Measurements from ENCODE around the gene C2orf92.
A peak's percentile ranks its signal among the peaks of the same experiment; 100 is the strongest.
"Not testable (repeated sequence)": the region's sequence is repeated elsewhere in the genome, so short reads cannot be mapped to it uniquely, and the experiment has no call there.

The C2orf92 gene

GRCh38 chr2:97669448-97669847 lies at the start of gene C2orf92:
C2orf92 (plus strand) TSS chr2:97669713; CDS start chr2:97669789, 76 bp downstream.
- no peak for DNase-seq (ENCODE audit: low spot score)

DNA sequence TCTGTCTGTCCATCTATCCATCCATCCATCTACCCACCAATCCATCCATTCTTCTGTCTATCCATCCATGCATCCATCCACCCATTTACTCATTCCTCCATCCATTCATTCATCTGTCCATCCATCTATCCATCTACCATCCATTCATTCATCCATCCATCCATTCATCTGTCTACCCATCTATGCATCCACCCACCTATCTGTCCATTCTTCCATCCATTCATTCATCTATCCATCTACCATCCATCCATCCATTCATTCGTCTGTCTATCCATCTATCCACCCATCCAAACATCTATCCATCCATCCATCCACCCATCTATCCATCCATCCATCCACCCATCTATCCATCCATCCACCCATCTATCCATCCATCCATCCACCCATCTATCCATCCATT lies 49.0 kb upstream of the C2orf92 start:
- not testable (repeated sequence) for DNase-seq (ENCODE audit: low spot score)

DNA sequence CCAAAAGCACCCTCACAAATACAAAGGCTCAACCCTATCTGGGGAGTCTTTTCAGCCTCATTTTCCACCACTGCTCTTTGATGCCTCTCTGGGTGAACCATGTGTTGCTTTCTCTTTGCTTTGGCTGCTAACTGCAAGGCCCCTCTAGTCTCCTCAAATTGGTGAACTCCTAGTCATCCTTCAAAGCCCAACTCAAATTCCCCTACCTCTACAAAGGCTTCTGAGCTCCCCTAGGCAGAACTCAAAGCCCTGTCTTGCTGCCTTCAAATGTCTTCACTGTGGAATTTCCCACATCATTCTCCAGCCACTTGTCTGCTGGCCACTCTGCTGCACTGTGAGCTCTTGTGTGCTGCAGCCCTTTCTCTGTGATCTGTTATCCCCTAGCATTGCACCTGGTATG lies 46.5 kb upstream of the C2orf92 start:
- not testable (repeated sequence) for DNase-seq (ENCODE audit: low spot score)

DNA sequence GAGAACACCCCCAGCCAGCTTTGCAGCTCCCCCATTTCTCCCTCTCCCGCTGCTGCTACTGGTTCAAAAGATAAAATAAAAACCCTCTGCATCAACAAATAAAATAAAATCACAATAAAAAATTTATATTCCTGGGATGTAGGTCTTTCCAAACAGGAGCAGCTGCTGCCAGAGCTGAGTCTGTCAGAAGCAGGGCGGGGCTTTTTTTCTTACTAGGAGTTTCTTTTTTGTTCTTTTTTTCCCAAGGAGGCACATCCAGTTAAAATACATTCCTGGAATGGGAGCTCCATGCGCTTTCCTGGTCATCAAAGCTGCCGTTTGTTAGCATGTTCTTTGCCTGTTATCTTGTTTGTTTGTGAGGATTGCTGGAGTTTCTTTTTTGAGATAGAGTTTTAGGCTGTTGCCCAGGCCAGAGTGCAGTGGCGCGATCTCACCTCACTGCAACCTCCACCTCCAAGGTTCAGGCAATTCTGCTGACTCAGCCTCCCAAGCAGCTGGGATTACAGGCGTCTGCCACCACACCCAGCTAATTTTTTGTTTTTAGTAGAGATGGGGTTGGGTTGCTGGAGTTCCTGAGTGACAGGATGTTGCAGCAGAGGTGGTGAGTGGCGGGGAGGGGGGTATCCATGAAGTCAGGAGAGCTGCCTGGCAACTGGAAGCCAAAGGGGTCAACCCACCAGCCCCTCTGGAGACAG lies 44.0 kb upstream of the C2orf92 start:
- not testable (repeated sequence) for DNase-seq (ENCODE audit: low spot score)

DNA sequence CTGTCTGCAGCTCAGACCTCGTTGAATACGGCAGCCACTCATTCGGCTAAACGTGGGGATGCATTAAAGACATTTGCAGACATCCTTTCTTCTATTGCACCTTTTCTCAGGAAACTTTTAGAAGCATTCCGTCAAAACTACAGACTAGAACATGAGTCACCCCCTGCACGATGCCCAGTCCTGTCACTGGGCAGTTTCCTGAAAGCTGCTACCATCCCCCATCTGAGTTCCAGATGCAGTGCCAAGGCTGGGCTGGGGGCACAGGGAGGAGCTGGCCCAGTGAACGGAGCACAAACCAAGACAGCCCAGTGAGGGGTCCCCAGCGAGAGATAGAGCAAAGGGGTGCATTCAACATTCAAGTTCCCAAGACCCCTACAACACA lies 43.5 kb upstream of the C2orf92 start:
- not testable (repeated sequence) for DNase-seq (ENCODE audit: low spot score)

DNA sequence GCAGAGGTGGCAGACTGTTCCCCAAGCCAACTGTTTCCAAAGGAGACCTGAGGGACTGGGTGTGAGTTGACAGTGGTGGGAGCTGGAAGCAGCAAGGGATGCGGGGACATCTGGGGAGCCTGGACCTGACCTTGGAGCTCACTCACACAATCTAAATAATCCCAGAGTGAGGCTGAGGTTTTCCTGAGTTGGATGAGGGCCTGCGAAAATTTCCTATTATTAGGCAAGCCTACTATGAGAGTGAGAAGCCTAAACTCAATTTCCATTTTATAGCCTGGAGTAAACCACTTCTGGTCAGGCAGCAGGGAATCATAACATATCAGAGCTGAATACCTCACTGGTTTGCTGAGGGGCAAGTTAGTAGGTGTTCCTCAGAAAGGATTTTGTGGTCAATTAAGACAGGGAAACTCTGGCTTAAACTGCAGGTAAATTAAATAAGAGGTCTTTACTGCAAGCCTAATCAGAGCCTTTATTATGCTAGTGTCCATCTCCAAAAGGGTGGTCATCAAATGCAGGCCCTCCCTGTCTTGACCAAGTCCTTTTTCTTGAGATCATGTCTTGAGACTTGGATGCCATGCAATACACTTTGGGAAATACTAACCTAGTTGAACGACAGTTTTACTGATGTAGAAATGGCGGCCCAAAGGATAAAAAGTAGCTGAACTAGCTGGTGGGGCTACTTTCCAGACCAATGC lies 25.3 kb upstream of the C2orf92 start:
- no peak for DNase-seq (ENCODE audit: low spot score)

DNA sequence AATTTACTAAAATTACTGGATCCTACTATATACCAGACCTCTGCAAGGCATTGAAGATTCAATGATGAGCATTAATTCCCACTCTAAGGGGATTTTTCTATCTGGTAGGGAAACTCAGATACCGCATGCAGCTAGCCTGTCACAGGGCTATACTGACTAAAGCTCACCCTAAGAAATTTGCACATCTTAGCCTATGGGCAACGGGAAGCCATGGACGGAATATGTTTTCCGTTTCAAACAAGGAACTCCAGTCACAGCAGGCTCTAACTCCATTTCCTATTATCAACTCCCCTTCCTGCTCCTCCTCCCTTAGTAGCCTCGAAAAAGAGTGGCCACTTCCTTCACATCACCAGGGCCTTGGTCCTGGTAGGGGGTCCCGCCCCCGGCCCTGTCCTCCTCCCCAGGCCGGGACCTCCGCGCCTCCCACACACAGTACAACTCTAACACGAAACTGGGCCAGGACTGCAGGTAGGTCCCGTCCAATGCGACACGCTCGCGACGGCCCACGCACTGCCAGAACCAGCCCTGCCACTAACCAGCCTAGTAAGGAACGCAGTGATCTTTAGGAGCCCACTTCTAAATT lies 24.3 kb upstream of the C2orf92 start:
- no peak for DNase-seq (ENCODE audit: low spot score)

DNA sequence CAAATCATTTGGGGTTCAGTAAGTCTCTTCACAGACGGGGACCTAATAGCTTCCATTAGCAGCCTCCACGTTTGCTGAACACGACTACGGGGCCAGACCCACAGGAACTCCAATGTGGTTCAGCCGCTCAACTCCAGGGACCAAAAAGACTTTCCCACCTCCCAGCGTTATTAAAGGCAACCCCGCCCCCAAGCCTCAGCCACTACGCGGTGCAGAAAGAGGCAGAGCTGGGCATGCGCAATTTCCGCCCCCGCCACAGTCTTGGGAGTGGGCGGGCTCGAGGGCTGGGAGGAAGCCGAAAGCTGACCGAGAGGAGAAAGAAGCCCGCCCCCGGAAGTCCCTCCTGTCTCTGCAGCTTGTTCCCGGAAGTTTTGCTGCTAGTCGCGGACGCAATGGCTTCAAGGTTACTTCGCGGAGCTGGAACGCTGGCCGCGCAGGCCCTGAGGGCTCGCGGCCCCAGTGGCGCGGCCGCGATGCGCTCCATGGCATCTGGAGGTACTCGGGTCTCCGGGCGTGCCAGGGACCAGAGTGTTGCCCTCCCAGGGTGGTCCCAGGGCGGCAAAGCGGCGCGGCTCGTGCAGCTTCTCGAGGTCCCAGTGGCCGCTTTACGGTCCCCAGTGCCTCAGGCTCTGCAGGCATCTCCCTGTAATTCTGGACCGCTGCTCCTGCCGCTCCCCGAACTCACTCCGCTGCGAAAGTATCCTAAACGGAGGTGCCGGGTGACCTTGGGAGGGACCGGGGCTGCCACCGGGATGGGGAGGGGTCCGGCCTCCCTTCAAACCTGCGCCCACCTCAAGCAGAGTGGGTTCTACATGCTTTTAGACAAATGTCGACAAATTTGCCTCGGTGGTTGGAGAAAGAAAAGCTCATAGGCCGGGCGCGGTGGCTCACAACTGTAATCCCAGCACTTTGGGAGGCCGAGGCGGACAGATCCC lies 23.6 kb upstream of the C2orf92 start, which contains the start of gene COX5B:
Gene COX5B (plus strand): TSS at position 368 of the 935 bp plus-strand sequence. CDS start 25 bp downstream, at position 393.
- DNase-seq (ENCODE audit: low spot score) = peak; percentile 99

GRCh38 chr2:97646977-97647376 lies 22.5 kb upstream of the C2orf92 start:
- DNase-seq (ENCODE audit: low spot score) = no peak

- no peak for DNase-seq (ENCODE audit: low spot score)
Observed at GRCh38 chr2:97651114-97651513, 18.4 kb upstream of the C2orf92 start.

DNA sequence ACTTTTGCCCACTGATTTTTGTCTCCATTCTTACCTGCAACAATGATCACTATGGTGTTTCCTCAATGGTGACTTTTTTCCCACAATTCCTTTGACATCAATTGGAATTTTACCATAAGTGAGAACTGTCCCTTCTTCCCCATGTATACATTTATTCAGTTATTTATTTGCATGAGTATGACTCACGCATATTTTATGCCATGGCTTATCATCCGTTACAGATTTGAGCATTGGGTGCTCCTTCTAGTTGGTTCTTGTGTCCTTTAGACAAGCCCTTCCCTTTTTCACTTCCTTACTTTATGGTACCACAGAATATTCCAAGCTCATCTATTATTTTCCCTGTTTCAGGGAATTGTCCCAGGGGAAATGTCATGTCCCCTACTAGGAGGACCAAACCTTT lies 16.0 kb upstream of the C2orf92 start:
- no peak for DNase-seq (ENCODE audit: low spot score)

GRCh38 chr2:97653874-97654273 lies 15.6 kb upstream of the C2orf92 start:
- DNase-seq (ENCODE audit: low spot score) = no peak

- no peak for DNase-seq (ENCODE audit: low spot score)
Observed at GRCh38 chr2:97654309-97654708, 15.2 kb upstream of the C2orf92 start.

- DNase-seq (ENCODE audit: low spot score) = no peak
Observed at GRCh38 chr2:97654791-97655190, 14.7 kb upstream of the C2orf92 start.

DNA sequence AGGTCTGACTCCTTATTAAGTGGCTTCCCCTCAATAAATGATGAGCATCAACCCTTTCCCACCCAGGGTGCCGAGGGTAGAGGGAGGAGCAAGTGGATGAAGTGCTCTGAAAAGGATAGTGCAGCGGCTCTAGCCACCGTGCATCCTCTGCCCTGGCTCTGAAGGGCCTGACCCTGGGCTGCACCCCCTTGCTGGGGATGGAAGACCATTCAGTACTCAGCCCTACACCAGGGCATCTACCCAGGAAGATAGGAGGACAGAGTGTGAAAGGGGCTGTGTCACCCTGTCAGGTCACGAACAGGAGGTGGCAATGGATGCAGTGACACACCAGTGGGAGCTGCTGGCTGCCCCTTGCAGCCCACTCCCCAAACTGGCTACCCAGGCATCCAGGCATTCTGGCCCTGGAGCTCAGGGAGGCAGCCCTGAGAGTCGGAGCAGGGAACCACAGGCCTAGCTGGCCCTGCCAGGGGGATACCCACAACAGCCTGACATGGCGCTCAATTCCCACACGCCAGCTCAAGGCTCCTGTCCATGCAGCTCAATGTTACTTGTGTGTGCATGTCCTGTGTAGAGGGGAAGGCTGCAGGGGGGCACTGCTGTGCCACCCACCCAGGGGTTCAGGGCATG lies 13.3 kb upstream of the C2orf92 start:
- DNase-seq (ENCODE audit: low spot score) = no peak

GRCh38 chr2:97656905-97657587 lies 12.5 kb upstream of the C2orf92 start:
- DNase-seq (ENCODE audit: low spot score) = no peak

DNA sequence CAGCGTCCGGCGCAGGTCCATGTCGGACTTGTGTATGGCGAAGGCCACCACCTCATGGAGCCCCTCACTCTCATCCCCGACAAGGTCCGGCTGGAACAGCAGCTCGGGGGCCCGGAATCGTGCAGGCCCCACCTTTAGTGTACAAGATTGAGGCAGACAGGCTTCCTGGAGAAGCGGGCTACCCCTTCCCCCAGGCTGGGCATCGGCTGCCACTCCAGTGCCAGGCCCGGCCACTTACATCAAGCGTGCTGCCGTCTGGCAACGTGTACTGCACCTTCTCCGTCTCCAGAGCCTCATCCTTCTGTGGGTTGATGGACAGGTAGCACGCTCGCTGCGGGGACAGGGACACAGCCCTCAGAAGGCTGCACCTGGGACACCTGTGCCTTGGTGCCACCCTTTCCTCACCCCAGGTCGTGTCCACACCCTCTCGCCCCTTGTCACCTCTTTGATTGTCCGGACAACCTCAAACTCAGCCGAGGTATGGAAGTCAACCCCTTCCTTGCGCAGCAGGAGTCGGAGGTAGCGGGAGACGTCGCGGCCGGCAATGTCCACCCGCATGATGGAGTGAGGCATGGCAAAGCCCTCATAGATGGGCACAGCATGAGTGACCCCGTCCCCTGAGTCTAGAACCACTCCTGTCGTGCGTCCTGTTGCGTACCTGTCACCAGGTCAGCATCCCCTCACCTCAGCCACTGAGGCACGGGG lies 11.4 kb upstream of the C2orf92 start:
- DNase-seq (ENCODE audit: low spot score) = no peak

- no peak for DNase-seq (ENCODE audit: low spot score)
Observed at GRCh38 chr2:97658691-97659157, 10.8 kb upstream of the C2orf92 start.

DNA sequence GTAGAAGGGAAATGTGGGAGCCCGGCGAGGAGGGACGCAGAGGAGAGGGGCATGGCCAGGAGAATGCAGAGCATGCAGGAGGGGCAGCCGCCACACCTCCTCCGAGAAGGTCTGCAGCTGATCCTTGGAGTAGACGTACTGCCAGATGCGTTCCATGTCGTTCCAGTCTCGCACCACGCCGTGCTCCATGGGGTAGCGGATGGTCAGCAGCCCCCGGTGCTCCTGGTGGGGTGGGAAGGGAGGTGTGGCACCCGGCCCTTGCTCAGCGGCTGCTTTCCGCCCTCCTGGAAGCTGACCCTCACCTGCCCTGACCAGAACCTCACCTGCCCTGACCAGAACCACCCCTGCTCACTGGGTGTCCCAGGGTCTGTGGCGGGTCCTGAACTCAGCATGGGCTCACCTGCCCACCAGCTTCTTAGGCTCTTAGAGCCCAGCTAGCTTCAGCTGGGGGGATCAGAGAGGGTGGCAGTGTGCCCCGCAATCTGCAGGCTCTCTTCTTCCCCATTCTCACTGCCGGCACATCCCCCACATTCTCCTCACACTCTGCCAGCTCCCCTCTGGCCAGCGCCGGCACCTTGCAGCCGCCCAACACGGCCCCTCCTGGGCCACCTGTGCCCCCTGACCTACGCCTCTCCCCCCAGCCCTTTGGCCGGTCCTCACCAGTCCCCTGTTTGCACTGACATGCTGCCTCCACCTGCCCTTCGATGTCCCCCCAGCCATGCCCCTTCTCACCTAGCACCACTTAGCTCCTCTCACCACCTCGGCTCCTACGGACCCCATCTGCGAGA lies 10.1 kb upstream of the C2orf92 start:
- no peak for DNase-seq (ENCODE audit: low spot score)

Data from left forelimb (tissue), 1 donor.